HepG2 (cell line): ENCODE measurements around the gene KRT27. TPM values are rescaled to one million over a fixed set of nuclear protein-coding genes. Genes with fewer than 3 reads are reported as not detected.

Experiments used
- ATAC-seq: fragments of 200-7000 bp; cut with Tn5 transposase; 3 replicates; pipeline ENCODE4 v1.9.1; 2020; ENCODE audit warnings: mild to moderate bottlenecking, moderate library complexity
- BruUV-seq: library from RNA; stranded (reverse); fragments of 400-500 nt; replicated peaks from 2 replicates; lab custom pipeline; 2021; lab: Mats Ljungman, UMichigan
- CTCF ChIA-PET: fragments of 300-600 bp; formaldehyde crosslinking; extraction: SDS; loops from one replicate; lab custom pipeline; 2021; ENCODE audit warnings: low total read pairs, inconsistent platforms, low intra/inter-chr PET ratio; lab: Yijun Ruan, JAX
- POLR2A ChIA-PET: fragments of 350-600 bp; sonication (Branson Sonifier 250); formaldehyde crosslinking; loops from one replicate; lab custom pipeline; 2020; ENCODE audit warnings: antibody characterized with exemption, inconsistent platforms; lab: Yijun Ruan, JAX
- DNase-seq: peaks from one replicate; pipeline ENCODE4 v3.0.0-alpha.2; 2015; ENCODE audit warnings: low spot score
- FAIRE-seq: peaks from 3 replicates; lab custom pipeline; 2011; peaks lifted over from hg19 to GRCh38; lab: Jason Lieb, UNC
- H2AFZ ChIP-seq: one replicate; pipeline ENCODE4 v1.6.1; 2011; ENCODE audit warnings: low read length, inconsistent platforms
- H3K27ac ChIP-seq: fragments of 300-600 bp; 3 replicates; pipeline ENCODE4 v1.8.0; 2011; ENCODE audit warnings: mixed run types, mild to moderate bottlenecking, mixed read lengths, low read length, inconsistent platforms; ENCODE audit not compliant: insufficient read depth; ENCODE audit errors: extremely low read length
- H3K27me3 ChIP-seq, 2 experiments: fragments of 200-600 bp in 1 of 2; 2 replicates in 1 of 2; 3 replicates in 1 of 2; pipeline versions ENCODE4 v1.6.0 to v1.8.0; 2011; ENCODE audit warnings: low read length in 2 of 2, mild to moderate bottlenecking in 2 of 2, moderate library complexity in 2 of 2, inconsistent platforms in 1 of 2; ENCODE audit not compliant: insufficient read depth in 2 of 2, control insufficient read depth in 1 of 2
- H3K36me3 ChIP-seq, 2 experiments: fragments of 200-600 bp in 1 of 2; replicated peaks in 1 of 2; 2 replicates in 1 of 2; 3 replicates in 1 of 2; pipeline versions ENCODE4 v1.5.1 to v1.8.0; 2011; ENCODE audit warnings: low read length in 2 of 2, inconsistent platforms in 1 of 2; ENCODE audit not compliant: insufficient read depth in 2 of 2, control insufficient read depth in 1 of 2
- H3K4me1 ChIP-seq: 2 replicates; pipeline ENCODE4 v1.5.1; 2012; ENCODE audit warnings: low read length, inconsistent platforms; ENCODE audit not compliant: insufficient read depth
- H3K4me2 ChIP-seq: 2 replicates; pipeline ENCODE4 v1.6.0; 2011; ENCODE audit warnings: low read depth, low read length, inconsistent platforms
- H3K4me3 ChIP-seq, 3 experiments: fragments of 200-600 bp in 1 of 3; sonication (generic), shearing (Covaris generic) in 1 of 3; replicated peaks in 1 of 3; 2 replicates each; pipeline ENCODE4 v1.5.1; 2011 to 2016; ENCODE audit warnings: low read length in 3 of 3, inconsistent platforms in 2 of 3, low read depth in 2 of 3, mild to moderate bottlenecking in 2 of 3, control low read depth in 1 of 3, mixed read lengths in 1 of 3; ENCODE audit not compliant: insufficient read depth in 1 of 3
- H3K79me2 ChIP-seq: one replicate; pipeline ENCODE4 v1.6.1; 2011; ENCODE audit warnings: low read length, inconsistent platforms; ENCODE audit not compliant: insufficient read depth
- H3K9ac ChIP-seq: 2 replicates; pipeline ENCODE4 v1.6.0; 2011; ENCODE audit warnings: mild to moderate bottlenecking, low read depth, low read length, inconsistent platforms; ENCODE audit not compliant: insufficient read depth
- H3K9me3 ChIP-seq: 2 replicates; pipeline ENCODE4 v1.5.1; 2012; ENCODE audit warnings: mild to moderate bottlenecking, low read length
- H4K20me1 ChIP-seq: 2 replicates; pipeline ENCODE4 v1.6.0; 2011; ENCODE audit warnings: inconsistent platforms, mild to moderate bottlenecking, low read length, moderate library complexity; ENCODE audit not compliant: insufficient read depth
- ERF ChIP-seq: IDR thresholded peaks from 2 replicates; pipeline ENCODE4 v1.6.1; 2018; ENCODE audit warnings: missing biosample characterization, missing genetic modification reagents
- FLYWCH1 ChIP-seq: sonication (generic); formaldehyde crosslinking; IDR thresholded peaks from 2 replicates; pipeline ENCODE4 v1.8.1; 2023; ENCODE audit warnings: mild to moderate bottlenecking, missing genetic modification reagents
- KLF6 ChIP-seq: IDR thresholded peaks from 2 replicates; pipeline ENCODE4 v1.8.0; 2016; ENCODE audit warnings: missing biosample characterization, missing genetic modification reagents
- KLF9 ChIP-seq: IDR thresholded peaks from 2 replicates; pipeline ENCODE4 v1.6.1; 2016; ENCODE audit warnings: low read depth
- NCOA5 ChIP-seq: sonication (generic); formaldehyde crosslinking; IDR thresholded peaks from 2 replicates; pipeline ENCODE4 v1.4.0; 2020; ENCODE audit warnings: missing genetic modification reagents
- POLR2AphosphoS2 ChIP-seq: IDR thresholded peaks from 2 replicates; pipeline ENCODE4 v1.6.1; 2011; ENCODE audit warnings: low read depth, low read length, improper control_type of control experiment
- RFXANK ChIP-seq: IDR thresholded peaks from 2 replicates; pipeline ENCODE4 v1.6.1; 2016
- ZBTB46 ChIP-seq: sonication (generic); formaldehyde crosslinking; IDR thresholded peaks from 2 replicates; pipeline ENCODE4 v1.4.0; 2020; ENCODE audit warnings: mild to moderate bottlenecking, missing genetic modification reagents, borderline replicate concordance
- ZFX ChIP-seq: sonication (generic); formaldehyde crosslinking; IDR thresholded peaks from 2 replicates; pipeline ENCODE4 v1.4.0; 2020; ENCODE audit warnings: mild to moderate bottlenecking, low read depth, missing genetic modification reagents, moderate library complexity
- ZMYM4 ChIP-seq: sonication (generic); formaldehyde crosslinking; IDR thresholded peaks from 2 replicates; pipeline ENCODE4 v1.8.1; 2023; ENCODE audit warnings: mild to moderate bottlenecking, missing genetic modification reagents
- ZNF24 ChIP-seq: fragments of 450-650 bp; IDR thresholded peaks from 2 replicates; pipeline ENCODE4 v1.6.1; 2017; ENCODE audit warnings: antibody characterized with exemption, mild to moderate bottlenecking
- ZNF430 ChIP-seq: sonication (generic); formaldehyde crosslinking; IDR thresholded peaks from 2 replicates; pipeline ENCODE4 v1.9.0; 2021; ENCODE audit warnings: mild to moderate bottlenecking, missing genetic modification reagents
- ZNF546 ChIP-seq: sonication (generic); formaldehyde crosslinking; conservative IDR thresholded peaks from 2 replicates; pipeline ENCODE4 v1.8.1; 2023; ENCODE audit warnings: mild to moderate bottlenecking, missing genetic modification reagents
- ZNF569 ChIP-seq: sonication (generic); formaldehyde crosslinking; IDR thresholded peaks from 2 replicates; pipeline ENCODE4 v1.5.0; 2020; ENCODE audit warnings: mild to moderate bottlenecking, missing genetic modification reagents, moderate library complexity, borderline replicate concordance
- ZNF782 ChIP-seq: sonication (generic); formaldehyde crosslinking; IDR thresholded peaks from 2 replicates; pipeline ENCODE4 v1.4.0; 2020; ENCODE audit warnings: missing genetic modification reagents, mild to moderate bottlenecking, borderline replicate concordance
- ZNF83 ChIP-seq: sonication (generic); formaldehyde crosslinking; IDR thresholded peaks from 2 replicates; pipeline ENCODE4 v1.4.0; 2020; ENCODE audit warnings: missing genetic modification reagents, mild to moderate bottlenecking, borderline replicate concordance
- WGBS: methylation state at CpG from one replicate; pipeline ENCODE4 v1.1.6; 2017; ENCODE audit warnings: low lambda C conversion rate; 5-methylcytosine and 5-hydroxymethylcytosine counted together
- in situ Hi-C: cut with HindIII; loops from 2 replicates; pipeline ENCODE4 v1.10.0; 2017; ENCODE audit warnings: low pct_unique_long_range_greater_than_20kb; ENCODE audit not compliant: extremely low pct_ligation_motif_present
- intact Hi-C: fragments of 100-400 bp; cut with micrococcal nuclease; formaldehyde crosslinking; loops from one replicate; pipeline ENCODE4 v1.10.0; 2022; ENCODE audit not compliant: unreplicated experiment
- polyA plus RNA-seq, 8 experiments: library from polyadenylated mRNA; depleted of rRNA in 3 of 8; stranded (reverse) in 7 of 8; unstranded in 1 of 8; fragments of >200 nt; fragmentation: Illumina TruSeq in 4 of 8; extraction: Trizol in 4 of 8; gene quantifications; 2 replicates each; pipeline versions ENCODE4 v1.2.1 to v1.2.3, GENCODE V29; 2011 to 2016; ENCODE audit warnings: low read depth in 4 of 8, missing spikeins in 1 of 8, mixed read lengths in 1 of 8; ENCODE audit not compliant: insufficient read depth in 1 of 8
- total RNA-seq, 5 experiments: library from RNA; depleted of rRNA; stranded (reverse); fragments of >200 nt; fragmentation: Illumina TruSeq; extraction: Trizol; gene quantifications; 2 replicates each; pipeline ENCODE4 v1.2.3, GENCODE V29; 2016; ENCODE audit warnings: low read depth in 1 of 5

KRT27 gene
- total and polyA plus RNA-seq, 2 of the 13 experiments (the other 11 are each of a cell fraction or from before 2014, with no cell fraction given): not detected

GRCh38 chr17:40795019-40795667 is 12.8 kb upstream of the KRT27 start:
- POLR2A ChIA-PET: no interaction called here
- Histone ChIP-seq H3K9ac (no peak overlapping the region), H3K27ac (no peak overlapping the region), H2AFZ (no peak overlapping the region), H3K27me3 (peaks cover 0 to 31% of the 10 kb centered on the region in 2 experiments; a peak in 3 of 5 replicates), H3K79me2 (no peaks in the 10 kb centered on the region), H3K4me1 (no peaks in the 10 kb centered on the region), H4K20me1 (no peaks in the 10 kb centered on the region), H3K4me2 (no peak overlapping the region), H3K4me3 (no peak overlapping the region), H3K36me3 (no peaks in the 10 kb centered on the region), H3K9me3 (no peaks in the 10 kb centered on the region)
- no peak for FAIRE-seq
- BruUV-seq: no TSS peak
- no peak for ATAC-seq
- in situ Hi-C loops: no loop called here
- TF ChIP-seq ZBTB46 (CRISPR knock-in tag): no peak
- TF ChIP-seq FLYWCH1 (CRISPR knock-in tag): no peak
- no peak for TF ChIP-seq ERF (CRISPR knock-in tag)
- CTCF ChIA-PET: no interaction called here
- no peak for DNase-seq
- WGBS: 37% methylated on average over 10 of the region's 10 CpGs
- intact Hi-C loops: no loop called here

- H3K9me3 ChIP-seq: no peaks in the 10 kb centered on the region
- H3K27me3 ChIP-seq: peaks cover 0 to 31% of the 10 kb centered on the region in 2 experiments; a peak in 3 of 5 replicates
- no peak for ATAC-seq
- CTCF ChIA-PET: no interaction called here
- WGBS: 47% methylated on average over 2 of the region's 2 CpGs
- intact Hi-C loops: no loop called here
- BruUV-seq: no TSS peak
- H3K79me2 ChIP-seq: no peaks in the 10 kb centered on the region
- H2AFZ ChIP-seq: no peak overlapping the region
- no peaks in the 10 kb centered on the region for H4K20me1 ChIP-seq
- POLR2A ChIA-PET: no interaction called here
- no peak for FAIRE-seq
- no peaks in the 10 kb centered on the region for H3K36me3 ChIP-seq
- H3K27ac ChIP-seq: no peak overlapping the region
- in situ Hi-C loops: loop anchor here (5.0 kb wide), 1 partner anchor 177 kb away; no protein-coding TSS in a partner anchor
- H3K4me3 ChIP-seq: no peak overlapping the region
- H3K9ac ChIP-seq: no peak overlapping the region
- no peak overlapping the region for H3K4me2 ChIP-seq
- no peaks in the 10 kb centered on the region for H3K4me1 ChIP-seq
- no peak for DNase-seq
- no peak for TF ChIP-seq ZFX (CRISPR knock-in tag)
- TF ChIP-seq ZMYM4 (CRISPR knock-in tag): no peak
- no peak for TF ChIP-seq KLF9 (CRISPR knock-in tag)
- TF ChIP-seq KLF6 (CRISPR knock-in tag): no peak
- TF ChIP-seq ZNF24: no peak
- TF ChIP-seq ZNF569 (CRISPR knock-in tag): no peak
- TF ChIP-seq ZNF546 (CRISPR knock-in tag): no peak
- TF ChIP-seq ZNF83: no peak
- TF ChIP-seq NCOA5 (CRISPR knock-in tag): no peak
- TF ChIP-seq RFXANK: no peak
- no peak for TF ChIP-seq POLR2AphosphoS2
- TF ChIP-seq ZNF782 (CRISPR knock-in tag): no peak
- no peak for TF ChIP-seq ZNF430 (CRISPR knock-in tag)
These were observed 12.1 kb upstream of the KRT27 start for GRCh38 chr17:40794466-40794865.
